ENCODE results near the gene PNMA1. TPM values are rescaled to one million over a fixed set of nuclear protein-coding genes. Genes with fewer than 3 reads are reported as not detected.
A peak's percentile ranks its signal among the peaks of the same experiment; 100 is the strongest.

Gene PNMA1
- total and polyA plus RNA-seq, 9 of the 15 experiments (the other 6 are each of a cell fraction or from before 2014, with no cell fraction given), result 1.7 to 26.4 (median 8.7) TPM

DNA sequence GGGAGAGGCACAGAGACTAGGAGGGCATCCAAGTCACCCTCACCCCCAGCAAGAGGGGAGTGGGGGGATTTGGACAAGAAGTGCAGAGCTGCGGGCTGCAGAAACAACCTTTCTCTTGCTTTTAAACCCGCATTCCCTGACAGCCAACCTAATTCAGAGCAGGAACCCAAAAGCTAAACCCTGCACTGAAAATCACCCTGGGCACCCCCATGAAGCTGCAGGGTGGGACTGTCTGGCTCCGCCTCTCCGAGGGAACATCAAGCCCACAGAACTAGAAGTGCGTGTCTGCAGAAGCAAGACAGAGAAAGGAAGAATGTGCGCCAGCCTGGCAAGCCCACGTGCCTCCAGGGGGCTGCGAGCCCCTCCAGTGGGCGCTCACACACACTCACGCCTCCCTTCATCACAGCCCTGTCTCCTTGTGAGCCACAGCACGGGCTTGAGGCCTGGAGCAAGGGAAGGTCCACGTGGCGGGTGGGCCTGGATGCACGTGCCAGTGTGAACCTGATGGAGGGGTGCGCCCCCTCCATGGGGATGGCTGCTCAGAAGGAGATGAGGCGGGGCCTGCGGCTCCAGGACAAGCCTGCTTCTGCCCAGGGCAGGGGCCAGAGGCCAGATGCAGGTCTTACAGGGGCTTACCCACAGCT is 27.8 kb upstream of the PNMA1 start (continued):
- TF ChIP-seq ZBTB7A (IDR thresholded peaks at IDR 0.05; ENCODE audit: borderline replicate concordance, control insufficient read depth, low read depth, low read length) (peak; percentile 56; the same call in 1 of the 2 replicates), CBFA2T3 (IDR thresholded peaks at IDR 0.05) (no peak), L3MBTL2 (IDR thresholded peaks at IDR 0.05) (peak; percentile 44; the same call in 1 of the 2 replicates), MAZ (CRISPR knock-in tag; conservative IDR thresholded peaks at IDR 0.05 in 1 of 2, IDR thresholded peaks at IDR 0.05 in 1 of 2) (peak in 1 of 2 experiments; percentile 1; a peak in 1 of 4 replicates), NRF1 (conservative IDR thresholded peaks at IDR 0.05 in 1 of 2, IDR thresholded peaks at IDR 0.05 in 1 of 2) (no peak), RBFOX2 (IDR thresholded peaks at IDR 0.05; ENCODE audit: low read depth, low read length) (peak; percentile 67), HDAC1 (IDR thresholded peaks at IDR 0.05) (peak in 1 of 2 experiments; percentile 32; a peak in 2 of 4 replicates), JUNB (CRISPR knock-in tag; conservative IDR thresholded peaks at IDR 0.05) (no peak), SRF (CRISPR knock-in tag; IDR thresholded peaks at IDR 0.05) (no peak), RBBP5 (IDR thresholded peaks at IDR 0.05; ENCODE audit: borderline replicate concordance, insufficient read depth, low read length, poor library complexity, severe bottlenecking) (peak; percentile 70)
- TF ChIP-seq, protein P1, sequence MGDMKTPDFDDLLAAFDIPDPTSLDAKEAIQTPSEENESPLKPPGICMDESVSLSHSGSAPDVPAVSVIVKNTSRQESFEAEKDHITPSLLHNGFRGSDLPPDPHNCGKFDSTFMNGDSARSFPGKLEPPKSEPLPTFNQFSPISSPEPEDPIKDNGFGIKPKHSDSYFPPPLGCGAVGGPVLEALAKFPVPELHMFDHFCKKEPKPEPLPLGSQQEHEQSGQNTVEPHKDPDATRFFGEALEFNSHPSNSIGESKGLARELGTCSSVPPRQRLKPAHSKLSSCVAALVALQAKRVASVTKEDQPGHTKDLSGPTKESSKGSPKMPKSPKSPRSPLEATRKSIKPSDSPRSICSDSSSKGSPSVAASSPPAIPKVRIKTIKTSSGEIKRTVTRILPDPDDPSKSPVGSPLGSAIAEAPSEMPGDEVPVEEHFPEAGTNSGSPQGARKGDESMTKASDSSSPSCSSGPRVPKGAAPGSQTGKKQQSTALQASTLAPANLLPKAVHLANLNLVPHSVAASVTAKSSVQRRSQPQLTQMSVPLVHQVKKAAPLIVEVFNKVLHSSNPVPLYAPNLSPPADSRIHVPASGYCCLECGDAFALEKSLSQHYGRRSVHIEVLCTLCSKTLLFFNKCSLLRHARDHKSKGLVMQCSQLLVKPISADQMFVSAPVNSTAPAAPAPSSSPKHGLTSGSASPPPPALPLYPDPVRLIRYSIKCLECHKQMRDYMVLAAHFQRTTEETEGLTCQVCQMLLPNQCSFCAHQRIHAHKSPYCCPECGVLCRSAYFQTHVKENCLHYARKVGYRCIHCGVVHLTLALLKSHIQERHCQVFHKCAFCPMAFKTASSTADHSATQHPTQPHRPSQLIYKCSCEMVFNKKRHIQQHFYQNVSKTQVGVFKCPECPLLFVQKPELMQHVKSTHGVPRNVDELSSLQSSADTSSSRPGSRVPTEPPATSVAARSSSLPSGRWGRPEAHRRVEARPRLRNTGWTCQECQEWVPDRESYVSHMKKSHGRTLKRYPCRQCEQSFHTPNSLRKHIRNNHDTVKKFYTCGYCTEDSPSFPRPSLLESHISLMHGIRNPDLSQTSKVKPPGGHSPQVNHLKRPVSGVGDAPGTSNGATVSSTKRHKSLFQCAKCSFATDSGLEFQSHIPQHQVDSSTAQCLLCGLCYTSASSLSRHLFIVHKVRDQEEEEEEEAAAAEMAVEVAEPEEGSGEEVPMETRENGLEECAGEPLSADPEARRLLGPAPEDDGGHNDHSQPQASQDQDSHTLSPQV (IDR thresholded peaks at IDR 0.05), result peak; percentile 90
- TF ChIP-seq, protein P2, sequence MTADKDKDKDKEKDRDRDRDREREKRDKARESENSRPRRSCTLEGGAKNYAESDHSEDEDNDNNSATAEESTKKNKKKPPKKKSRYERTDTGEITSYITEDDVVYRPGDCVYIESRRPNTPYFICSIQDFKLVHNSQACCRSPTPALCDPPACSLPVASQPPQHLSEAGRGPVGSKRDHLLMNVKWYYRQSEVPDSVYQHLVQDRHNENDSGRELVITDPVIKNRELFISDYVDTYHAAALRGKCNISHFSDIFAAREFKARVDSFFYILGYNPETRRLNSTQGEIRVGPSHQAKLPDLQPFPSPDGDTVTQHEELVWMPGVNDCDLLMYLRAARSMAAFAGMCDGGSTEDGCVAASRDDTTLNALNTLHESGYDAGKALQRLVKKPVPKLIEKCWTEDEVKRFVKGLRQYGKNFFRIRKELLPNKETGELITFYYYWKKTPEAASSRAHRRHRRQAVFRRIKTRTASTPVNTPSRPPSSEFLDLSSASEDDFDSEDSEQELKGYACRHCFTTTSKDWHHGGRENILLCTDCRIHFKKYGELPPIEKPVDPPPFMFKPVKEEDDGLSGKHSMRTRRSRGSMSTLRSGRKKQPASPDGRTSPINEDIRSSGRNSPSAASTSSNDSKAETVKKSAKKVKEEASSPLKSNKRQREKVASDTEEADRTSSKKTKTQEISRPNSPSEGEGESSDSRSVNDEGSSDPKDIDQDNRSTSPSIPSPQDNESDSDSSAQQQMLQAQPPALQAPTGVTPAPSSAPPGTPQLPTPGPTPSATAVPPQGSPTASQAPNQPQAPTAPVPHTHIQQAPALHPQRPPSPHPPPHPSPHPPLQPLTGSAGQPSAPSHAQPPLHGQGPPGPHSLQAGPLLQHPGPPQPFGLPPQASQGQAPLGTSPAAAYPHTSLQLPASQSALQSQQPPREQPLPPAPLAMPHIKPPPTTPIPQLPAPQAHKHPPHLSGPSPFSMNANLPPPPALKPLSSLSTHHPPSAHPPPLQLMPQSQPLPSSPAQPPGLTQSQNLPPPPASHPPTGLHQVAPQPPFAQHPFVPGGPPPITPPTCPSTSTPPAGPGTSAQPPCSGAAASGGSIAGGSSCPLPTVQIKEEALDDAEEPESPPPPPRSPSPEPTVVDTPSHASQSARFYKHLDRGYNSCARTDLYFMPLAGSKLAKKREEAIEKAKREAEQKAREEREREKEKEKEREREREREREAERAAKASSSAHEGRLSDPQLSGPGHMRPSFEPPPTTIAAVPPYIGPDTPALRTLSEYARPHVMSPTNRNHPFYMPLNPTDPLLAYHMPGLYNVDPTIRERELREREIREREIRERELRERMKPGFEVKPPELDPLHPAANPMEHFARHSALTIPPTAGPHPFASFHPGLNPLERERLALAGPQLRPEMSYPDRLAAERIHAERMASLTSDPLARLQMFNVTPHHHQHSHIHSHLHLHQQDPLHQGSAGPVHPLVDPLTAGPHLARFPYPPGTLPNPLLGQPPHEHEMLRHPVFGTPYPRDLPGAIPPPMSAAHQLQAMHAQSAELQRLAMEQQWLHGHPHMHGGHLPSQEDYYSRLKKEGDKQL (CRISPR knock-in tag; IDR thresholded peaks at IDR 0.05; ENCODE audit: borderline replicate concordance), result no peak
- TF ChIP-seq, protein P3, sequence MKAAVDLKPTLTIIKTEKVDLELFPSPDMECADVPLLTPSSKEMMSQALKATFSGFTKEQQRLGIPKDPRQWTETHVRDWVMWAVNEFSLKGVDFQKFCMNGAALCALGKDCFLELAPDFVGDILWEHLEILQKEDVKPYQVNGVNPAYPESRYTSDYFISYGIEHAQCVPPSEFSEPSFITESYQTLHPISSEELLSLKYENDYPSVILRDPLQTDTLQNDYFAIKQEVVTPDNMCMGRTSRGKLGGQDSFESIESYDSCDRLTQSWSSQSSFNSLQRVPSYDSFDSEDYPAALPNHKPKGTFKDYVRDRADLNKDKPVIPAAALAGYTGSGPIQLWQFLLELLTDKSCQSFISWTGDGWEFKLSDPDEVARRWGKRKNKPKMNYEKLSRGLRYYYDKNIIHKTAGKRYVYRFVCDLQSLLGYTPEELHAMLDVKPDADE (conservative IDR thresholded peaks at IDR 0.05; ENCODE audit: control insufficient read depth, low read depth, low read length), result no peak
- TF ChIP-seq, protein P4, sequence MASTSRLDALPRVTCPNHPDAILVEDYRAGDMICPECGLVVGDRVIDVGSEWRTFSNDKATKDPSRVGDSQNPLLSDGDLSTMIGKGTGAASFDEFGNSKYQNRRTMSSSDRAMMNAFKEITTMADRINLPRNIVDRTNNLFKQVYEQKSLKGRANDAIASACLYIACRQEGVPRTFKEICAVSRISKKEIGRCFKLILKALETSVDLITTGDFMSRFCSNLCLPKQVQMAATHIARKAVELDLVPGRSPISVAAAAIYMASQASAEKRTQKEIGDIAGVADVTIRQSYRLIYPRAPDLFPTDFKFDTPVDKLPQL (IDR thresholded peaks at IDR 0.05; ENCODE audit: extremely low read depth, insufficient read length), result no peak
